Right lobe of liver (tissue), 4 donors: ENCODE data around the gene HHATL.

Source experiments
- POLR2A ChIP-seq: fragments of 450-650 bp; IDR thresholded peaks from one replicate; pipeline ENCODE4 v1.6.1; 2017; ENCODE audit warnings: antibody characterized with exemption, mild to moderate bottlenecking
- TF ChIP-seq, protein P1 (sequence below), 4 donors: fragments of 200-600 bp in 3 of 4; fragments of 450-650 bp in 1 of 4; IDR thresholded peaks; one replicate each; pipeline versions ENCODE4 v1.5.1 to v1.8.0; 2016 to 2022; ENCODE audit warnings: antibody characterized with exemption in 4 of 4, mild to moderate bottlenecking in 2 of 4
- donor health status: DM: no; HTN: no; CAD: no.
- donor health status: DM: no; HTN: no; CAD: no.
- donor health status: DM: no; HTN: yes; CAD: no.

DNA sequence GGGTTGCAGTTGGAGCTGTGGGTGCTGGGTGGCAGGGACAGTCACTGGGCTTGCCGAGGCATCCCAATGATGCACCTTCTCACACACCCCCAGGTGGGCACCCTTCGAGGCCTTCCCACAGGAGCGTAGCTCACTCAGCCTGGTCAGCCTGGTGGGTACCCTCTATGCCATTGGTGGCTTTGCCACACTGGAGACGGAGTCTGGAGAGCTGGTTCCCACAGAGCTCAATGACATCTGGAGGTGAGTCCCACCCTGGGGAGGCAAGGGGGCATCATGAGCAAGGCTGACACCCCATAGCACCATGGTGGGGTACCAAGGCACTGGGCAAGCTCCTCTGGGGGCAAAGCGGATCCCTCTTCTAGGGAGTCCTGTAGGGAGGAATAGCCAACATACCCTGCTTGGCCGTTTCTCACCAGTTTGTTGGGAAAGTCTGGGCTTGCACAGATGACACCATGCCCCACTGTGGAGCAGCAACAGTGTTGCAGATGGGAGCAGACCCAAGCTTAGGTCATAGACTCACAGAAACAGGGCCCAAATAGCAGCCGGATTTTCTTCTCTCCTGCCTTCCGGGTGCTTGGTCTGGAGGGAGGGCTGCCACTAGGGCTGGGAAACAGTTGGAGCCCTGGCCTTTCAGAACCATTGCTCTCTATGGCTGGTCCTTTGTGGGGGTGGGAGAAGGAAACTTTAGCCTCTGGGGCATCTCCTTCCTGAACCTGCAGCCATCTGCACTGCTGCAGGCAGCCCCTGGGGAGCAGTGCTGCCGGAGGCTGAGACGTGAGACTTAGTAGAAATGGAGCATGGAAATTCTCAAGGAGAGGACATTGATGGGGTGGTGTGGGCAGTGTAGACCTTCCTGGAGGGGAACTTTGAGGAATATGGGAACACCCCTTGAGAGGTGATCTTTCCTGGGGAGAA lies 11.6 kb downstream of the HHATL start:
- TF ChIP-seq, protein P1, sequence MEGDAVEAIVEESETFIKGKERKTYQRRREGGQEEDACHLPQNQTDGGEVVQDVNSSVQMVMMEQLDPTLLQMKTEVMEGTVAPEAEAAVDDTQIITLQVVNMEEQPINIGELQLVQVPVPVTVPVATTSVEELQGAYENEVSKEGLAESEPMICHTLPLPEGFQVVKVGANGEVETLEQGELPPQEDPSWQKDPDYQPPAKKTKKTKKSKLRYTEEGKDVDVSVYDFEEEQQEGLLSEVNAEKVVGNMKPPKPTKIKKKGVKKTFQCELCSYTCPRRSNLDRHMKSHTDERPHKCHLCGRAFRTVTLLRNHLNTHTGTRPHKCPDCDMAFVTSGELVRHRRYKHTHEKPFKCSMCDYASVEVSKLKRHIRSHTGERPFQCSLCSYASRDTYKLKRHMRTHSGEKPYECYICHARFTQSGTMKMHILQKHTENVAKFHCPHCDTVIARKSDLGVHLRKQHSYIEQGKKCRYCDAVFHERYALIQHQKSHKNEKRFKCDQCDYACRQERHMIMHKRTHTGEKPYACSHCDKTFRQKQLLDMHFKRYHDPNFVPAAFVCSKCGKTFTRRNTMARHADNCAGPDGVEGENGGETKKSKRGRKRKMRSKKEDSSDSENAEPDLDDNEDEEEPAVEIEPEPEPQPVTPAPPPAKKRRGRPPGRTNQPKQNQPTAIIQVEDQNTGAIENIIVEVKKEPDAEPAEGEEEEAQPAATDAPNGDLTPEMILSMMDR (IDR thresholded peaks at IDR 0.05), result no peak
- no peak for TF ChIP-seq POLR2A
